Naive thymus-derived CD4-positive, alpha-beta T cell (primary cell): ENCODE results near the gene LTBP3. TPM values are rescaled to one million over a fixed set of nuclear protein-coding genes. Genes with fewer than 3 reads are reported as not detected.

ENCODE experiments used
- ATAC-seq: fragments of 150-1000 bp; cut with Tn5 transposase; 2 replicates; pipeline ENCODE4 v1.10.0; 2021; ENCODE audit warnings: mild to moderate bottlenecking, moderate library complexity
- CTCF ChIA-PET: fragments of 350-600 bp; sonication (Branson Sonifier 250); formaldehyde crosslinking; loops from one replicate; lab custom pipeline; 2021; ENCODE audit warnings: antibody characterized with exemption; lab: Charles Lee
- POLR2A ChIA-PET: fragments of 350-600 bp; sonication (Branson Sonifier 250); formaldehyde crosslinking; loops from one replicate; lab custom pipeline; 2021; ENCODE audit warnings: antibody characterized with exemption, inconsistent platforms; lab: Charles Lee
- DNase-seq, 9 donors: peaks; one replicate each; pipeline versions ENCODE4 v3.0.0 to v3.0.0-alpha.2; 2020 to 2022; ENCODE audit warnings: mixed read lengths in 1 of 9
- H3K27ac ChIP-seq: one replicate; pipeline ENCODE4 v1.7.0; 2013; ENCODE audit warnings: mild to moderate bottlenecking, low read depth, low read length, moderate library complexity
- H3K27me3 ChIP-seq, 2 donors: one replicate each; pipeline ENCODE4 v1.7.0; 2013; ENCODE audit warnings: low read length in 2 of 2, mild to moderate bottlenecking in 2 of 2, moderate library complexity in 2 of 2; ENCODE audit not compliant: control insufficient read depth in 2 of 2, insufficient read depth in 2 of 2
- H3K36me3 ChIP-seq, 3 experiments: 1 replicate in 2 of 3; 2 replicates in 1 of 3; pipeline ENCODE4 v1.7.0; 2013; ENCODE audit warnings: low read length in 3 of 3, mild to moderate bottlenecking in 3 of 3, moderate library complexity in 1 of 3; ENCODE audit not compliant: insufficient read depth in 3 of 3, control insufficient read depth in 2 of 3
- H3K4me1 ChIP-seq, 2 donors: one replicate each; pipeline ENCODE4 v1.7.0; 2013; ENCODE audit warnings: low read length in 2 of 2, mild to moderate bottlenecking in 2 of 2, moderate library complexity in 1 of 2; ENCODE audit not compliant: control insufficient read depth in 2 of 2, insufficient read depth in 2 of 2
- H3K4me3 ChIP-seq: 2 replicates; pipeline ENCODE4 v1.7.0; 2013; ENCODE audit warnings: mild to moderate bottlenecking, low read length
- H3K9me3 ChIP-seq, 3 experiments: 1 replicate in 2 of 3; 2 replicates in 1 of 3; pipeline ENCODE4 v1.7.0; 2013; ENCODE audit warnings: low read length in 3 of 3; ENCODE audit not compliant: control insufficient read depth in 2 of 3
- H3K27ac Mint-ChIP-seq, 9 donors: one replicate each; pipeline ENCODE4 v1.8.0; 2020 to 2022; ENCODE audit warnings: mixed read lengths in 9 of 9, mild to moderate bottlenecking in 8 of 9, moderate library complexity in 5 of 9, inconsistent platforms in 2 of 9
- H3K27me3 Mint-ChIP-seq, 5 donors: one replicate each; pipeline ENCODE4 v1.8.0; 2021 to 2022; ENCODE audit warnings: mixed read lengths in 5 of 5, mild to moderate bottlenecking in 1 of 5
- H3K36me3 Mint-ChIP-seq, 5 donors: one replicate each; pipeline ENCODE4 v1.8.0; 2020 to 2022; ENCODE audit warnings: mixed read lengths in 5 of 5, mild to moderate bottlenecking in 3 of 5, inconsistent platforms in 1 of 5
- H3K4me1 Mint-ChIP-seq, 7 donors: one replicate each; pipeline ENCODE4 v1.8.0; 2020 to 2022; ENCODE audit warnings: mixed read lengths in 7 of 7, mild to moderate bottlenecking in 3 of 7, inconsistent platforms in 1 of 7
- H3K4me3 Mint-ChIP-seq, 10 donors: one replicate each; pipeline ENCODE4 v1.8.0; 2020 to 2022; ENCODE audit warnings: mild to moderate bottlenecking in 10 of 10, mixed read lengths in 10 of 10, moderate library complexity in 6 of 10, inconsistent platforms in 2 of 10
- H3K9me3 Mint-ChIP-seq, 11 donors: one replicate each; pipeline ENCODE4 v1.8.0; 2020 to 2022; ENCODE audit warnings: mixed read lengths in 11 of 11, mild to moderate bottlenecking in 4 of 11, inconsistent platforms in 1 of 11, moderate library complexity in 1 of 11
- intact Hi-C, 2 donors: fragments of 100-400 bp; cut with micrococcal nuclease; formaldehyde crosslinking; loops; one replicate each; pipeline ENCODE4 v1.15.1; 2023
- polyA plus RNA-seq, 2 donors: library from polyadenylated mRNA; unstranded; fragments of 300-500 nt; fragmentation: Illumina TruSeq; gene quantifications; one replicate each; pipeline ENCODE4 v1.2.3, GENCODE V29; 2021
- total RNA-seq, 6 experiments: library from RNA in 5 of 6; stranded (reverse) in 5 of 6; gene quantifications; 1 replicate in 5 of 6; 2 replicates in 1 of 6; pipeline ENCODE4 v1.2.3 and lab custom pipeline; 2021 to 2026

The LTBP3 gene
- total and polyA plus RNA-seq, 7 experiments from 2014 or later = 18.7 to 288 (median 216) TPM

DNA sequence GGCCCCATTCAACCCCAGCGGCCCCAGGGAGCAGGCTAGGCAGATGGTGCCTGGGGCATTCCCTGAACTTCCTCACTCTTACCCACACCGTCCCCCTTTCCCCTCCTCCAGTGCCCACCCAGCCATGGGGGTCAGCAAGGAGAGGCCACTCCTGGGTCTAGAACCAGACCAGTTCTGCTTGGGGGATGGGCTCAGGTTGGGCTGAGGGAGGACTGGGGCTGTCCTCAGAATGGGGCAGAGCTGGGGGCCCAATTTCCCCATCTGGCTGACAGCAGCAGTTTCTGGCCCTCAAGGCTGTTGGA, 20.9 kb downstream of the LTBP3 start:
- Histone ChIP-seq H3K4me1 (peaks cover 12 to 18% of the 10 kb centered on the region in 2 donors), H3K4me3 (no peak overlapping the region), H3K9me3 (no peaks in the 10 kb centered on the region), H3K36me3 (peaks cover 0 to 54% (median 4%) of the 10 kb centered on the region in 3 experiments), H3K27me3 (no peaks in the 10 kb centered on the region), H3K27ac (no peak overlapping the region)
- H3K9me3 Mint-ChIP-seq = no peaks in the 10 kb centered on the region
- no peaks in the 10 kb centered on the region for H3K27me3 Mint-ChIP-seq
- intact Hi-C loops = no loop called here
- H3K36me3 Mint-ChIP-seq = peaks cover 0 to 5% (median 4%) of the 10 kb centered on the region in 5 donors
- ChIA-PET POLR2A (interaction anchor here (0.8 to 1.8 kb wide), 5 partner anchors 12 to 52 kb away, joined by 3 to 10 read pairs (median 4); partner anchors contain the start of genes FAM89B and SCYL1), CTCF (interaction anchor here (1.0 to 9.8 kb wide), 3 partner anchors 13 to 53 kb away, joined by 3 to 126 read pairs (median 5); partner anchors contain the start of genes KCNK7 and SCYL1)
- no peak for ATAC-seq
- H3K27ac Mint-ChIP-seq = peak overlapping the region in 1 of 9 donors; percentile 38
- DNase-seq = no peak
- peak overlapping the region in 3 of 10 donors; percentile 35 to 61 (median 60) for H3K4me3 Mint-ChIP-seq
- peaks cover 5 to 17% (median 10%) of the 10 kb centered on the region in 7 donors for H3K4me1 Mint-ChIP-seq

GRCh38 chr11:65536412-65537295, 21.5 kb downstream of the LTBP3 start:
- H3K27ac Mint-ChIP-seq = peak overlapping the region in 4 of 9 donors; percentile 48 to 73 (median 60)
- H3K4me3 Mint-ChIP-seq = no peak overlapping the region
- intact Hi-C loops = no loop called here
- Histone ChIP-seq H3K4me1 (peaks cover 12 to 14% of the 10 kb centered on the region in 2 donors), H3K36me3 (peaks cover 0 to 59% (median 6%) of the 10 kb centered on the region in 3 experiments), H3K9me3 (no peaks in the 10 kb centered on the region), H3K4me3 (no peak overlapping the region), H3K27me3 (no peaks in the 10 kb centered on the region), H3K27ac (no peak overlapping the region)
- peaks cover 0 to 11% (median 5%) of the 10 kb centered on the region in 7 donors for H3K4me1 Mint-ChIP-seq
- no peak for ATAC-seq
- POLR2A ChIA-PET = interaction anchor here (0.6 to 1.8 kb wide), 9 partner anchors 10 to 1141 kb away, joined by 3 to 13 read pairs (median 4); partner anchors contain the start of genes FAM89B and SCYL1
- peaks cover 0 to 7% (median 4%) of the 10 kb centered on the region in 5 donors for H3K36me3 Mint-ChIP-seq
- CTCF ChIA-PET = interaction anchor here (0.6 to 9.8 kb wide), 3 partner anchors 29 to 611 kb away, joined by 3 to 126 read pairs (median 3); partner anchors contain the start of gene KCNK7
- DNase-seq = no peak
- no peaks in the 10 kb centered on the region for H3K9me3 Mint-ChIP-seq
- H3K27me3 Mint-ChIP-seq = no peaks in the 10 kb centered on the region

DNA sequence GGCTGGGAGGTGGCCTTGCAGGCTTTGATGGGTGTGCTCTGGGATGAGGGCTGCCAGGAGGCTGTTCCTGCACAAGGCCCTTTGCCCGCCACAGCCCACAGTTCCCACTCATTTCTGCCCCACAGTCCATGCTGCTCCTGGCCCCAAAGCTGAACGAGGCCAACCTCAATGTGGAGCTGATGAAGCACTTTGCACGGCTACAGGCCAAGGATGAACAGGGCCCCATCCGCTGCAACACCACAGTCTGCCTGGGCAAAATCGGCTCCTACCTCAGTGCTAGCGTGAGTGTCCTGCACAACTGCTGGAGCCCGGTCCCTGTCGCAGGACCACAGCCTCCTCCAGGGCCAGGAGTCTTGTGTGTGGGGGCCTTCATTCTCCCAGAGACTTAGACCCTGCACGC, 23.1 kb downstream of the LTBP3 start:
- H3K4me3 Mint-ChIP-seq = no peak overlapping the region
- CTCF ChIA-PET = interaction anchor here (2.4 to 9.8 kb wide), 2 partner anchors 10 to 55 kb away, joined by 5 to 126 read pairs; partner anchors contain the start of gene KCNK7
- H3K9me3 Mint-ChIP-seq = no peaks in the 10 kb centered on the region
- H3K36me3 ChIP-seq = peaks cover 0 to 74% (median 18%) of the 10 kb centered on the region in 3 experiments
- no peak for ATAC-seq
- peak overlapping the region in 3 of 9 donors; percentile 39 to 62 (median 49) for H3K27ac Mint-ChIP-seq
- intact Hi-C loops = no loop called here
- no peak overlapping the region for H3K27ac ChIP-seq
- peaks cover 0 to 17% (median 8%) of the 10 kb centered on the region in 5 donors for H3K36me3 Mint-ChIP-seq
- H3K4me3 ChIP-seq = no peak overlapping the region
- peaks cover 3 to 8% (median 4%) of the 10 kb centered on the region in 7 donors for H3K4me1 Mint-ChIP-seq
- POLR2A ChIA-PET = interaction anchor here (0.6 to 1.8 kb wide), 3 partner anchors 14 to 353 kb away, joined by 3 to 7 read pairs (median 6); partner anchors contain the start of gene FAM89B
- H3K9me3 ChIP-seq = no peaks in the 10 kb centered on the region
- DNase-seq = no peak
- no peaks in the 10 kb centered on the region for H3K27me3 ChIP-seq
- no peaks in the 10 kb centered on the region for H3K27me3 Mint-ChIP-seq
- peaks cover 4 to 10% of the 10 kb centered on the region in 2 donors for H3K4me1 ChIP-seq

GRCh38 chr11:65532388-65533064, 25.6 kb downstream of the LTBP3 start:
- ChIA-PET CTCF (interaction anchor here (0.6 kb wide), 1 partner anchor 57 kb away, joined by 3 read pairs; no protein-coding TSS in a partner anchor), POLR2A (interaction anchor here (8.9 kb wide), 1 partner anchor 30 kb away, joined by 213 read pairs; the partner anchor contains the start of gene MALAT1)
- Histone ChIP-seq H3K4me1 (peaks cover 4 to 12% of the 10 kb centered on the region in 2 donors), H3K27ac (no peak overlapping the region), H3K36me3 (peaks cover 0 to 73% (median 15%) of the 10 kb centered on the region in 3 experiments), H3K4me3 (no peak overlapping the region), H3K27me3 (no peaks in the 10 kb centered on the region), H3K9me3 (no peaks in the 10 kb centered on the region)
- Mint-ChIP-seq H3K9me3 (no peaks in the 10 kb centered on the region), H3K36me3 (peaks cover 0 to 21% (median 9%) of the 10 kb centered on the region in 5 donors), H3K27ac (no peak overlapping the region), H3K27me3 (no peaks in the 10 kb centered on the region), H3K4me3 (no peak overlapping the region), H3K4me1 (peaks cover 13 to 24% (median 14%) of the 10 kb centered on the region in 7 donors)
- intact Hi-C loops = no loop called here
- DNase-seq (no peak), ATAC-seq (no peak)

GRCh38 chr11:65530157-65530496, 28.0 kb downstream of the LTBP3 start:
- Histone ChIP-seq H3K4me1 (peaks cover 16 to 24% of the 10 kb centered on the region in 2 donors), H3K4me3 (no peak overlapping the region), H3K36me3 (peaks cover 0 to 57% (median 15%) of the 10 kb centered on the region in 3 experiments), H3K27me3 (no peaks in the 10 kb centered on the region), H3K9me3 (no peaks in the 10 kb centered on the region), H3K27ac (peak overlapping the region; percentile 57)
- Mint-ChIP-seq H3K36me3 (peaks cover 0 to 21% (median 9%) of the 10 kb centered on the region in 5 donors), H3K27ac (peak overlapping the region; percentile 49 to 92 (median 78)), H3K9me3 (no peaks in the 10 kb centered on the region), H3K4me3 (peak overlapping the region in 4 of 10 donors; percentile 21 to 79 (median 36)), H3K27me3 (no peaks in the 10 kb centered on the region), H3K4me1 (peaks cover 13 to 43% (median 29%) of the 10 kb centered on the region in 7 donors)
- POLR2A ChIA-PET = interaction anchor here (0.9 to 8.9 kb wide), 8 partner anchors 10 to 143 kb away, joined by 3 to 213 read pairs (median 6); partner anchors contain the start of genes EHBP1L1, MALAT1, MAP3K11 and PCNX3
- CTCF ChIA-PET = interaction anchor here (1.0 to 2.3 kb wide), 3 partner anchors 10 to 58 kb away, joined by 4 to 5 read pairs (median 4); no protein-coding TSS in a partner anchor
- DNase-seq (peak in 2 of 9 donors; percentile 52), ATAC-seq (peak; percentile 69)
- intact Hi-C loops = no loop called here
